GM18499 (cell line): ENCODE data around the gene TNFRSF4.

Source experiments
- ATAC-seq: cut with Tn5 transposase; IDR thresholded peaks from one replicate; pipeline ENCODE4 v1.9.1; 2021; ENCODE audit warnings: moderate number of reproducible peaks; ENCODE audit not compliant: insufficient read depth, unreplicated experiment

The TNFRSF4 gene

GRCh38 chr1:1234180-1234808, 20.3 kb upstream of the TNFRSF4 start:
- no peak for ATAC-seq

- no peak for ATAC-seq
These were observed 19.6 kb upstream of the TNFRSF4 start for GRCh38 chr1:1233567-1233892.

GRCh38 chr1:1232796-1233566, 19.0 kb upstream of the TNFRSF4 start:
- ATAC-seq, result no peak

- no peak for ATAC-seq
These were observed 18.3 kb upstream of the TNFRSF4 start, which contains the start of gene B3GALT6 for GRCh38 chr1:1232208-1232795. B3GALT6 (plus strand) TSS chr1:1232237; CDS start chr1:1232279, 42 bp downstream.

- ATAC-seq, result peak; percentile 63
These were observed 17.7 kb upstream of the TNFRSF4 start, which contains the start of gene SDF4 for GRCh38 chr1:1231400-1232207. SDF4 (minus strand) TSS chr1:1232001; CDS start chr1:1228772, 3,229 bp downstream.

- no peak for ATAC-seq
These were observed 16.9 kb upstream of the TNFRSF4 start for GRCh38 chr1:1230656-1231399.

- no peak for ATAC-seq
These were observed 15.8 kb upstream of the TNFRSF4 start for GRCh38 chr1:1229770-1230169.

GRCh38 chr1:1228596-1229321, 14.8 kb upstream of the TNFRSF4 start:
- no peak for ATAC-seq

- no peak for ATAC-seq
These were observed 14.2 kb upstream of the TNFRSF4 start for GRCh38 chr1:1228187-1228586.

GRCh38 chr1:1227386-1227785, 13.4 kb upstream of the TNFRSF4 start:
- ATAC-seq, result no peak

GRCh38 chr1:1226566-1227362, 12.8 kb upstream of the TNFRSF4 start:
- ATAC-seq, result no peak

- no peak for ATAC-seq
These were observed 12.0 kb upstream of the TNFRSF4 start for GRCh38 chr1:1225913-1226312.

GRCh38 chr1:1225238-1225845, 11.4 kb upstream of the TNFRSF4 start:
- no peak for ATAC-seq

- ATAC-seq, result no peak
These were observed 9.9 kb upstream of the TNFRSF4 start for GRCh38 chr1:1223891-1224290.

- no peak for ATAC-seq
These were observed 9.4 kb upstream of the TNFRSF4 start for GRCh38 chr1:1223321-1223720.

GRCh38 chr1:1222575-1223225, 8.7 kb upstream of the TNFRSF4 start:
- ATAC-seq, result no peak

- ATAC-seq, result no peak
These were observed 8.1 kb upstream of the TNFRSF4 start for GRCh38 chr1:1221887-1222574.
